Mucosa of descending colon (tissue), 3 donors: ENCODE data around the gene NPDC1. TPM values are rescaled to one million over a fixed set of nuclear protein-coding genes. Genes with fewer than 3 reads are reported as not detected.

Experiments used
- ATAC-seq: fragments of 200-7000 bp; cut with Tn5 transposase; one replicate; pipeline ENCODE4 v1.9.1; 2020; ENCODE audit warnings: mild to moderate bottlenecking, moderate library complexity
- DNase-seq, 3 donors: peaks; one replicate each; pipeline ENCODE4 v3.0.0-alpha.2; 2020
- H3K36me3 ChIP-seq: fragments of 200-600 bp; one replicate; pipeline ENCODE4 v1.8.0; 2021; ENCODE audit warnings: low read depth, mild to moderate bottlenecking
- H3K4me1 ChIP-seq: fragments of 200-600 bp; one replicate; pipeline ENCODE4 v1.8.0; 2021; ENCODE audit warnings: low read depth, mild to moderate bottlenecking
- H3K4me3 ChIP-seq: fragments of 200-600 bp; one replicate; pipeline ENCODE4 v1.8.0; 2021; ENCODE audit warnings: mild to moderate bottlenecking
- H3K9me3 ChIP-seq: fragments of 200-600 bp; one replicate; pipeline ENCODE4 v1.8.0; 2021; ENCODE audit warnings: mild to moderate bottlenecking
- intact Hi-C, 2 donors: fragments of 100-400 bp; cut with DNase I in 1 of 2; cut with micrococcal nuclease in 1 of 2; formaldehyde crosslinking; loops; one replicate each; pipeline versions ENCODE4 v1.11.0 to v1.11.1; 2022; cut with DNase I, micrococcal nuclease
- total RNA-seq, 3 donors: library from RNA; stranded (reverse); fragmentation: NEBNext Ultra II Directional in 2 of 3; extraction: Animal tissue kit (Norgen Biotek cat#: 25700) in 2 of 3; gene quantifications; one replicate each; pipeline versions ENCODE4 v1.2.1 to v1.2.4, GENCODE V29; 2021 to 2023
- TF ChIP-seq, protein P1 (sequence below): fragments of 200-600 bp; IDR thresholded peaks from one replicate; pipeline ENCODE4 v1.8.0; 2022; ENCODE audit warnings: antibody characterized with exemption, mild to moderate bottlenecking
- donor health status: DM: no; HTN: no; CAD: no; lungs with moderate emphysema.
- donor health status: DM: no; HTN: no; CAD: no.
- donor health status: DM: no; HTN: yes; CAD: no.

NPDC1 gene
- total RNA-seq, 3 donors from 2014 or later: 78.6 to 177 (median 83.0) TPM

DNA sequence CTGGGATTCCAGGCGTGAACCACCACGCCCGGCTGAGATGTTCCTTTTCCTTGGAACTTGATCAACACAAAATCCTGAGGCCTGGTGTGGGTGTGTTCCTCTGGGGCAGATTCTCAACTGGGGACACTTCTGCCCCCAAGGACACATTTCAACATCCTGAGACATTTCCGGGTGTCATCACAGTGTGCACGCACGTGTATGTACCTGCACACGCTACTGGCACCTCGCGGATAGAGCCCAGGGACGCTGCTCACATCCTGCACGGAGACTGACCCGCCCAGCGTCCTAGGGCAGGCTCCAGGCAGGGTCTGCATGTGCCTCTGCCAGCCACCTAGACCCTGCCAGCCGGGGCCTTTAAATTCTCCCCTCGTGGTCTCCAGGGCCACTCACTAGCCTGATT lies 16.4 kb upstream of the NPDC1 start:
- no peaks in the 10 kb centered on the region for H3K9me3 ChIP-seq
- no peaks in the 10 kb centered on the region for H3K36me3 ChIP-seq
- peaks cover 9% of the 10 kb centered on the region for H3K4me1 ChIP-seq
- no peak for ATAC-seq
- TF ChIP-seq, protein P1, sequence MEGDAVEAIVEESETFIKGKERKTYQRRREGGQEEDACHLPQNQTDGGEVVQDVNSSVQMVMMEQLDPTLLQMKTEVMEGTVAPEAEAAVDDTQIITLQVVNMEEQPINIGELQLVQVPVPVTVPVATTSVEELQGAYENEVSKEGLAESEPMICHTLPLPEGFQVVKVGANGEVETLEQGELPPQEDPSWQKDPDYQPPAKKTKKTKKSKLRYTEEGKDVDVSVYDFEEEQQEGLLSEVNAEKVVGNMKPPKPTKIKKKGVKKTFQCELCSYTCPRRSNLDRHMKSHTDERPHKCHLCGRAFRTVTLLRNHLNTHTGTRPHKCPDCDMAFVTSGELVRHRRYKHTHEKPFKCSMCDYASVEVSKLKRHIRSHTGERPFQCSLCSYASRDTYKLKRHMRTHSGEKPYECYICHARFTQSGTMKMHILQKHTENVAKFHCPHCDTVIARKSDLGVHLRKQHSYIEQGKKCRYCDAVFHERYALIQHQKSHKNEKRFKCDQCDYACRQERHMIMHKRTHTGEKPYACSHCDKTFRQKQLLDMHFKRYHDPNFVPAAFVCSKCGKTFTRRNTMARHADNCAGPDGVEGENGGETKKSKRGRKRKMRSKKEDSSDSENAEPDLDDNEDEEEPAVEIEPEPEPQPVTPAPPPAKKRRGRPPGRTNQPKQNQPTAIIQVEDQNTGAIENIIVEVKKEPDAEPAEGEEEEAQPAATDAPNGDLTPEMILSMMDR: no peak
- intact Hi-C loops: no loop called here
- DNase-seq: no peak
- no peak overlapping the region for H3K4me3 ChIP-seq

DNA sequence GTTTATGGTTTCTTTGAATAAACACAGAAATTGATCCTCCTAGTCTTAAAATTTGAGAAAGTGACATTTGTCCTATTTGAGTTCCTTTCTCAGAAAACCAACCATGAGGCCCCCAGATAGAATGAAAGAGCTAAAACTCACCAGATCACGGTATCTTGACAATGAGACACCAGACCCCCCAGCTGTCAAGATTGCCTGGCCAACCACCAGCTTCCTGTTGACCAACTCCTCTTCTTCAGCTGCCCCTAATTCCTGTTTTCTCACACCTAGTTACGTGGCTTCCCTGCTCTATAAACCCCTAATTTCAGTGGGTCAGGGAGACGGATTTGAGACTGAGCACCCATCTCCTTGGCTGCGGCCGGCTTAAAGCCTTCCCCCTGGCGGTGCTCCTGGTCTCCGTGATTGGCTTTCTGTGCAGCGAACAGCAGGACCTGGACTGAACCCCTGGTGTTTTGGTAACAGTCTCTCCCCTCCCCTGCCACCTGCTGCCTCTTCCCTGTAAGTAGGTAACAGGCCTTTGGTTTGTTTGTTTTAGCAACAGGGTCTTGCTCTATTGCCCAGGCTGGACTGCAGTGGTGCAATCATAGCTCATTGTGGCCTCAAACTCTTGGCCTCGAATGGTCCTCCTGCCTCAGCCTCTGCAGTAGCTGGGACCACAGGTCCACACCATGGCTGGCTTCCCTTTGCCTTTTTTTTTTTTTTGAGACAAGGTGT lies 12.7 kb upstream of the NPDC1 start:
- Histone ChIP-seq H3K9me3 (no peaks in the 10 kb centered on the region), H3K36me3 (no peaks in the 10 kb centered on the region), H3K4me3 (no peak overlapping the region), H3K4me1 (peaks cover 43% of the 10 kb centered on the region)
- no peak for DNase-seq
- ATAC-seq: no peak
- TF ChIP-seq, protein P1: no peak
- intact Hi-C loops: no loop called here

DNA sequence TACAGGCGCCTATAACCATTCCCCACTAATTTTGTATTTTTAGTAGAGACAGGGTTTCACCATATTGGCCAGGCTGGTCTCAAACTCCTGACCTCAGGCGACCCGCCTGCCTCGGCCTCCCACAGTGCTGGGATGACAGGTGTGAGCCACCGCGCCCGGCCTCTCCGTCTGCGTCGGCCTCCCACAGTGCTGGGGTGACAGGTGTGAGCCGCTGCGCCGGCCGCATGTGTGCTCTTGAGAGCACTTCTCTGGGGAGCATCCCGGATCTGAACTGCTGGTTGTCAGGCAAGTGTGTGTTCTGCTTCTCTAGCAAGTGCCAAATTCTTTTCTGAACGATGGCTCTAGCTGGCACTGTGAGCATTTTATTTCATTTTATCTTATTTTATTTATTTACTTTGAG lies 11.6 kb upstream of the NPDC1 start:
- no peak for DNase-seq
- H3K9me3 ChIP-seq: no peaks in the 10 kb centered on the region
- H3K4me3 ChIP-seq: no peak overlapping the region
- intact Hi-C loops: no loop called here
- TF ChIP-seq, protein P1: no peak
- H3K4me1 ChIP-seq: peaks cover 50% of the 10 kb centered on the region
- H3K36me3 ChIP-seq: no peaks in the 10 kb centered on the region
- ATAC-seq: no peak

DNA sequence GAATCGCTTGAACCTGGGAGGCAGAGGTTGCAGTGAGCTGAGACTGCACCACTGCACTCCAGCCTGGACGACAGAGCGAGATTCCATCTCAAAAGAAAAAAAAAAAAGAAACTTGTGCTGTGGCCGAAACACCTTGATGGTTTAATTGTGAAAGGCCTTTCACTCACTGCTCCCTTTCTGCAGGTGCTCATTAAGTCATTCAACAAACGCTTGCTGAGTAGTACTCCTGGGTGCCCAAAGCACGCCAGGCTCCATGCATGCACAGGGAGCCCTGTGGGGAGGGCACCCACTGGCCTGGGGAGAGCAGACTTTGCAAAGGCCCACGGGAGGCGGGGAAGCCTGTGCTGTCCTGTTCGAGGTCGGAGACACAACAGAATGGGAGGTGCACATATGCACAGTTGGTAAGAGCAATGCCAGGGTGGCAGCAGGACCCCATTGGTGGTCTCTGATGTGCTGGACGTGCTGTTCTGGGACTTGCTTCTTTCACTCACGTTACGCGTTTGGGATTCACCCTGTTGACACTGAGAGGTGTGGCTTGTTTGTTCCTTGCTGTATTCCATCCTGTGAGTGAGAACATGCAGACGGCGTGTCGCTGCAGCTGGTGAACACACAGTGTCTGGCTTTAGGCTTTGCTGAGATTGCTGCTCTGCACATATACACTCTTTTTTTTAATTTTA lies 10.9 kb upstream of the NPDC1 start:
- Histone ChIP-seq H3K9me3 (no peaks in the 10 kb centered on the region), H3K36me3 (no peaks in the 10 kb centered on the region), H3K4me1 (peaks cover 50% of the 10 kb centered on the region), H3K4me3 (no peak overlapping the region)
- TF ChIP-seq, protein P1: no peak
- peak; percentile 14 for ATAC-seq
- intact Hi-C loops: no loop called here
- peak in 2 of 3 donors; percentile 40 to 58 for DNase-seq

DNA sequence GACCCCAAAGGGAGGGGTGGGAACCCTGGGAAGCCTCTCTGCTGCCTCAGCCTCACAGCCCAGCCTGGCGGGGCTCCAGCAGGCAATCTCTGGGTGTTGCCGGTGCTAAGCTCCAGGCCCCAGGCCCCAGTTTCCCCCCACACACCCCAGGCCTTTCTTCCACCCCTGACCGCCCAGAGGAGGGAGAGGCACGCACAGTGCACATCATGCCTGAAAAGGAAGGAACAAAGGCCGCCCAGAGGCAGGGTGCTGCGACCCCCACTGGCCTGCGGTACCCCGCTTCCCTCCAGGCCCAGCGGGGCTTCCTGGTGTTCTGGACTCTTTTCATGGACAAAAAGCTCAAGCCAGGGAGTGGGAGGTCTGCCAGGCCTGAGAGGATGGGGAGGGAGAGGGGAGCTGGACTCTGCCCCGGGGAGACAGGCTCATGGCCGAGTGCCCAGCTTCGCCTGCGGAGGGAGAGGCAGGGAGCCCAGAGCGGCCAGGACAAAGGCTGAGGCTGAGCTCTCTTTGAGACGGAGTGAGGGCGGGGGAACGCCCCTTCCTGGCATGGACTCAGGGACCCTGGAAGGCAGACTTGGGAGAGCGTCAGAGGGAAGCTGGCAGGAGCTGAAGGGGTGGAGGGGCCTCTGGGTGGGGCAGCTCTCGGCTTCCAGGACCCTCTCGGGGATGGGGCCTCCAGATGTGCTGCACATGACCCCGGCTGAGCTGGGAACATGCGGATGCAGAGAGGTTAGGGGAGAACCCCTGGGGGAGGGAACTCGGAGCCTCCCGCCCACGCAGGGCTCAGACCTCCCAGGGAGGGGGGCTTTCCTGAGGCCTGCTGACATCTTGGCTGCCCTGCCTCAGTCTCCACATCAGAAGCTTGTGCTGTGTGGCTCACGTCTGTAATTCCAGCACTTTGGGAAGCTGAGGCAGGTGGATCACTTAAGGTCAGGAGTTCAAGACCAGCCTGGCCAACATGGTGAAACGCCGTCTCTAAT lies 9.7 kb upstream of the NPDC1 start:
- peak; percentile 79 for ATAC-seq
- peaks cover 50% of the 10 kb centered on the region for H3K4me1 ChIP-seq
- intact Hi-C loops: no loop called here
- H3K36me3 ChIP-seq: no peaks in the 10 kb centered on the region
- TF ChIP-seq, protein P1: no peak
- DNase-seq: peak; percentile 94 to 96 (median 95)
- H3K4me3 ChIP-seq: no peak overlapping the region
- no peaks in the 10 kb centered on the region for H3K9me3 ChIP-seq
